Calu3 (cell line): Measurements from ENCODE around the gene THSD7B. TPM values are rescaled to one million over a fixed set of nuclear protein-coding genes. Genes with fewer than 3 reads are reported as not detected.

ENCODE experiments used
- BruUV-seq: library from RNA; stranded (reverse); fragments of 400-500 nt; replicated peaks from 2 replicates; lab custom pipeline; 2021; lab: Mats Ljungman, UMichigan
- CTCF ChIA-PET: fragments of 300-600 bp; sonication (Branson Sonifier 250); formaldehyde crosslinking; loops from one replicate; lab custom pipeline; 2022; ENCODE audit warnings: antibody characterized with exemption; lab: Charles Lee
- DNase-seq: peaks from one replicate; pipeline ENCODE4 v3.0.0; 2022
- H3K27ac Mint-ChIP-seq: one replicate; pipeline ENCODE4 v1.8.0; 2022; ENCODE audit warnings: mixed read lengths; ENCODE audit not compliant: unreplicated experiment
- H3K27me3 Mint-ChIP-seq: one replicate; pipeline ENCODE4 v1.8.0; 2022; ENCODE audit warnings: mixed read lengths; ENCODE audit not compliant: unreplicated experiment
- H3K36me3 Mint-ChIP-seq: one replicate; pipeline ENCODE4 v1.8.0; 2022; ENCODE audit warnings: mild to moderate bottlenecking, moderate library complexity, mixed read lengths; ENCODE audit not compliant: insufficient read depth, unreplicated experiment
- H3K4me1 Mint-ChIP-seq: one replicate; pipeline ENCODE4 v1.8.0; 2022; ENCODE audit warnings: mild to moderate bottlenecking, low read depth, mixed read lengths; ENCODE audit not compliant: unreplicated experiment
- H3K4me3 Mint-ChIP-seq: one replicate; pipeline ENCODE4 v1.8.0; 2022; ENCODE audit warnings: mild to moderate bottlenecking, low read depth, moderate library complexity, mixed read lengths; ENCODE audit not compliant: unreplicated experiment
- H3K9me3 Mint-ChIP-seq: one replicate; pipeline ENCODE4 v1.8.0; 2022; ENCODE audit warnings: low read depth, mixed read lengths; ENCODE audit not compliant: unreplicated experiment
- intact Hi-C: fragments of 100-400 bp; cut with micrococcal nuclease; formaldehyde crosslinking; loops from one replicate; pipeline ENCODE4 v1.10.0; 2022; ENCODE audit not compliant: unreplicated experiment
- total RNA-seq: library from RNA; stranded (reverse); gene quantifications from 2 replicates; pipeline ENCODE4 v1.2.3, GENCODE V29; 2022
- TF ChIP-seq, protein P1 (sequence below): fragments of 200-600 bp; IDR thresholded peaks from one replicate; pipeline ENCODE4 v1.8.0; 2022; ENCODE audit warnings: antibody characterized with exemption; ENCODE audit not compliant: unreplicated experiment

Gene THSD7B
- total RNA-seq, 1 experiment from 2014 or later, result not detected

DNA sequence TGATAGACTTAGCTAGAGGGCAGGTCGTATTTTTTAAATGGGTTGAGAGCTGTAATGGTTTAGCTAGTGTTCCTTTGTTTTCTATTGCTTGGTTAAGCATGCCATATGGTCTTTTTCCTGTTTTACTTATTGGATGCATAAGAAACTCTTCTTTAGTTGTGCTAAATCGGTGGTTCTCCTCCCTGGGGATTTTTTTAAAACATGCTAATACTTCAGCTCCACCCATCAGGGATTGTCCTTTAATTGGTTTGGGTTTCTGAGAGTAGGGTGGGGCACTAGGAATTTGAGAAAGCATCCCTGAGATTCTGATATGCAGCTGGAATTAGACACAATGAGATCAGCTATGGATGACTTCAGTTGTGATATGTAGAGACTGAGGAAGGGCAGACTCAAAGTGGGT is 497.2 kb downstream of the THSD7B start:
- intact Hi-C loops, result no loop called here
- no peak overlapping the region for H3K4me3 Mint-ChIP-seq
- DNase-seq, result no peak
- CTCF ChIA-PET, result interaction anchor here (0.5 kb wide), 1 partner anchor 20 kb away, joined by 3 read pairs; no protein-coding TSS in a partner anchor
- TF ChIP-seq, protein P1, sequence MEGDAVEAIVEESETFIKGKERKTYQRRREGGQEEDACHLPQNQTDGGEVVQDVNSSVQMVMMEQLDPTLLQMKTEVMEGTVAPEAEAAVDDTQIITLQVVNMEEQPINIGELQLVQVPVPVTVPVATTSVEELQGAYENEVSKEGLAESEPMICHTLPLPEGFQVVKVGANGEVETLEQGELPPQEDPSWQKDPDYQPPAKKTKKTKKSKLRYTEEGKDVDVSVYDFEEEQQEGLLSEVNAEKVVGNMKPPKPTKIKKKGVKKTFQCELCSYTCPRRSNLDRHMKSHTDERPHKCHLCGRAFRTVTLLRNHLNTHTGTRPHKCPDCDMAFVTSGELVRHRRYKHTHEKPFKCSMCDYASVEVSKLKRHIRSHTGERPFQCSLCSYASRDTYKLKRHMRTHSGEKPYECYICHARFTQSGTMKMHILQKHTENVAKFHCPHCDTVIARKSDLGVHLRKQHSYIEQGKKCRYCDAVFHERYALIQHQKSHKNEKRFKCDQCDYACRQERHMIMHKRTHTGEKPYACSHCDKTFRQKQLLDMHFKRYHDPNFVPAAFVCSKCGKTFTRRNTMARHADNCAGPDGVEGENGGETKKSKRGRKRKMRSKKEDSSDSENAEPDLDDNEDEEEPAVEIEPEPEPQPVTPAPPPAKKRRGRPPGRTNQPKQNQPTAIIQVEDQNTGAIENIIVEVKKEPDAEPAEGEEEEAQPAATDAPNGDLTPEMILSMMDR, result no peak
- H3K27me3 Mint-ChIP-seq, result no peaks in the 10 kb centered on the region
- no peak overlapping the region for H3K27ac Mint-ChIP-seq
- no peaks in the 10 kb centered on the region for H3K36me3 Mint-ChIP-seq
- H3K4me1 Mint-ChIP-seq, result no peaks in the 10 kb centered on the region
- H3K9me3 Mint-ChIP-seq, result no peaks in the 10 kb centered on the region
- BruUV-seq, result no TSS peak

GRCh38 chr2:137287913-137288639 is 522.7 kb downstream of the THSD7B start:
- TF ChIP-seq, protein P1, result no peak
- DNase-seq, result no peak
- Mint-ChIP-seq H3K27me3 (no peaks in the 10 kb centered on the region), H3K36me3 (no peaks in the 10 kb centered on the region), H3K4me3 (no peak overlapping the region), H3K27ac (no peak overlapping the region), H3K4me1 (no peaks in the 10 kb centered on the region), H3K9me3 (peaks cover 3% of the 10 kb centered on the region)
- CTCF ChIA-PET, result interaction anchor here (0.6 kb wide), 1 partner anchor 466 kb away, joined by 5 read pairs; no protein-coding TSS in a partner anchor
- intact Hi-C loops, result no loop called here
- BruUV-seq, result no TSS peak

- TF ChIP-seq, protein P1, result no peak
- no TSS peak for BruUV-seq
- Mint-ChIP-seq H3K9me3 (peaks cover 7% of the 10 kb centered on the region), H3K4me3 (no peak overlapping the region), H3K27ac (no peak overlapping the region), H3K4me1 (no peaks in the 10 kb centered on the region), H3K36me3 (no peaks in the 10 kb centered on the region), H3K27me3 (no peaks in the 10 kb centered on the region)
- CTCF ChIA-PET, result no interaction called here
- DNase-seq, result no peak
- intact Hi-C loops, result no loop called here
These were observed 526.7 kb downstream of the THSD7B start for GRCh38 chr2:137291836-137292570.

DNA sequence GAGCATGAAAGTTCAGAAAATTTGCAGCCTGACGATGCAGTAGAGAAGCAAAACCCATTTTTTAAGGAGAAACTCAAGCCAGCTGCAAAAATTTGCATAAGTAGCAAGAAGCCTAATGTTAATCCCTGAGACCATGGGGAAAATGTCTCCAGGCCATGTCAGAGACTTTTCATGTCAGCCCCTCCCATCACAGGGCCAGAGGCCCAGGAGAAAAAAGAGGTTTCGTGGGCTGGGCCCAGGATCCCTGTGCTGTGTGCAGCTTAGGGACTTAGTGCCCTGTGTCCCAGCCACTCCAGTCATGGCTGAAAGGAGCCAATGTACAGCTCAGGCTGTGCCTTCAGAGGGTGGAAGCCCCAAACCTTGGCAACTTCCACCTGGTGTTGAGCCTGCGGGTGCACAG is 533.0 kb downstream of the THSD7B start:
- H3K27me3 Mint-ChIP-seq, result no peaks in the 10 kb centered on the region
- CTCF ChIA-PET, result no interaction called here
- TF ChIP-seq, protein P1, result no peak
- intact Hi-C loops, result no loop called here
- no peak for DNase-seq
- no TSS peak for BruUV-seq
- no peaks in the 10 kb centered on the region for H3K36me3 Mint-ChIP-seq
- peaks cover 4% of the 10 kb centered on the region for H3K9me3 Mint-ChIP-seq
- H3K4me1 Mint-ChIP-seq, result no peaks in the 10 kb centered on the region
- no peak overlapping the region for H3K27ac Mint-ChIP-seq
- no peak overlapping the region for H3K4me3 Mint-ChIP-seq
